Endothelial cell of umbilical vein (primary cell): Measurements from ENCODE around the gene LRRC74B. TPM values are rescaled to one million over a fixed set of nuclear protein-coding genes. Genes with fewer than 3 reads are reported as not detected.

ENCODE experiments used
- BruUV-seq: library from RNA; stranded (reverse); fragments of 400-500 nt; replicated peaks from 2 replicates; lab custom pipeline; 2021; lab: Mats Ljungman, UMichigan
- CTCF ChIA-PET: fragments of 300-600, 350-600 bp; sonication (Branson Sonifier 250); formaldehyde crosslinking; loops from one replicate; lab custom pipeline; 2021; ENCODE audit warnings: antibody characterized with exemption, inconsistent platforms; lab: Charles Lee
- POLR2A ChIA-PET: fragments of 300-600, 350-600 bp; sonication (Branson Sonifier 250); formaldehyde crosslinking; loops from one replicate; lab custom pipeline; 2021; ENCODE audit warnings: antibody characterized with exemption, inconsistent platforms; lab: Charles Lee
- DNase-seq: peaks from one replicate; pipeline ENCODE4 v3.0.0-alpha.2; 2011; ENCODE audit warnings: low read depth, low spot score
- FAIRE-seq: peaks from 2 replicates; lab custom pipeline; 2011; peaks lifted over from hg19 to GRCh38; lab: Jason Lieb, UNC
- H2AFZ ChIP-seq: 2 replicates; pipeline ENCODE4 v1.6.0; 2012; ENCODE audit warnings: low read depth, low read length, control low read depth, inconsistent platforms
- H3K27ac ChIP-seq: 2 replicates; pipeline ENCODE4 v1.5.1; 2011; ENCODE audit warnings: low read depth, mild to moderate bottlenecking, control low read depth, low read length, moderate library complexity; ENCODE audit not compliant: insufficient read depth
- H3K27me3 ChIP-seq, 2 experiments: 2 replicates each; pipeline versions ENCODE4 v1.6.0 to v1.6.1; 2011; ENCODE audit warnings: low read length in 2 of 2, mixed read lengths in 1 of 2; ENCODE audit not compliant: control insufficient read depth in 2 of 2, insufficient read depth in 2 of 2
- H3K36me3 ChIP-seq, 2 experiments: 2 replicates in 1 of 2; 3 replicates in 1 of 2; pipeline ENCODE4 v1.5.1; 2011; ENCODE audit warnings: low read length in 2 of 2, mild to moderate bottlenecking in 1 of 2, moderate library complexity in 1 of 2; ENCODE audit not compliant: control insufficient read depth in 2 of 2, insufficient read depth in 2 of 2; ENCODE audit errors: extremely low read depth in 1 of 2
- H3K4me1 ChIP-seq: 3 replicates; pipeline ENCODE4 v1.5.1; 2011; ENCODE audit warnings: mild to moderate bottlenecking, low read length; ENCODE audit not compliant: control insufficient read depth, insufficient read depth; ENCODE audit errors: extremely low read depth
- H3K4me2 ChIP-seq: 2 replicates; pipeline ENCODE4 v1.6.1; 2011; ENCODE audit warnings: low read length, control low read depth, mixed read lengths; ENCODE audit not compliant: insufficient read depth
- H3K4me3 ChIP-seq, 3 experiments: fragments of 200-600 bp in 1 of 3; sonication (generic), shearing (Covaris generic) in 1 of 3; replicated peaks in 1 of 3; 2 replicates each; pipeline ENCODE4 v1.5.1; 2011 to 2016; ENCODE audit warnings: control low read depth in 3 of 3, low read length in 3 of 3, mild to moderate bottlenecking in 2 of 3, inconsistent platforms in 1 of 3, low read depth in 1 of 3, moderate library complexity in 1 of 3; ENCODE audit not compliant: insufficient read depth in 1 of 3
- H3K79me2 ChIP-seq: 2 replicates; pipeline ENCODE4 v1.6.0; 2012; ENCODE audit warnings: low read length, inconsistent platforms; ENCODE audit not compliant: control insufficient read depth, insufficient read depth
- H3K9ac ChIP-seq: replicated peaks from 2 replicates; pipeline ENCODE3; 2011; ENCODE audit warnings: low read length, control low read depth; ENCODE audit not compliant: insufficient read depth; ENCODE audit errors: extremely low read depth
- H3K9me1 ChIP-seq: replicated peaks from 3 replicates; pipeline ENCODE4 v1.6.0; 2011; ENCODE audit warnings: mild to moderate bottlenecking, low read length; ENCODE audit not compliant: control insufficient read depth, insufficient read depth; ENCODE audit errors: extremely low read depth
- H3K9me3 ChIP-seq: replicated peaks from 2 replicates; pipeline ENCODE4 v1.5.1; 2012; ENCODE audit warnings: low read length, inconsistent platforms; ENCODE audit not compliant: control insufficient read depth, insufficient read depth
- H4K20me1 ChIP-seq: replicated peaks from 2 replicates; pipeline ENCODE3; 2011; ENCODE audit warnings: mild to moderate bottlenecking, low read length; ENCODE audit not compliant: control insufficient read depth, insufficient read depth; ENCODE audit errors: extremely low read depth
- EZH2 ChIP-seq: IDR thresholded peaks from 2 replicates; pipeline ENCODE4 v1.6.1; 2012; ENCODE audit warnings: borderline replicate concordance, low read depth, mild to moderate bottlenecking, moderate library complexity, low read length, inconsistent platforms; ENCODE audit not compliant: severe bottlenecking
- FOS ChIP-seq: IDR thresholded peaks from 2 replicates; pipeline ENCODE4 v1.6.1; 2011; ENCODE audit warnings: mild to moderate bottlenecking, low read length, moderate library complexity, borderline replicate concordance; ENCODE audit not compliant: insufficient read depth
- GATA2 ChIP-seq: IDR thresholded peaks from 2 replicates; pipeline ENCODE4 v1.7.0; 2011; ENCODE audit warnings: low read depth, mild to moderate bottlenecking, moderate library complexity, mixed read lengths, low read length; ENCODE audit not compliant: insufficient read length, insufficient read depth
- JUN ChIP-seq: IDR thresholded peaks from 2 replicates; pipeline ENCODE4 v1.6.1; 2011; ENCODE audit warnings: borderline replicate concordance, low read depth; ENCODE audit not compliant: insufficient read length, insufficient read depth
- MYC ChIP-seq: IDR thresholded peaks from one replicate; pipeline ENCODE4 v1.6.1; 2011; ENCODE audit warnings: mild to moderate bottlenecking, low read depth, low read length
- POLR2A ChIP-seq: IDR thresholded peaks from 2 replicates; pipeline ENCODE4 v1.6.1; 2012; ENCODE audit warnings: low read depth, mild to moderate bottlenecking, control low read depth, low read length
- POLR2AphosphoS5 ChIP-seq: IDR thresholded peaks from 2 replicates; pipeline ENCODE4 v1.6.1; 2012; ENCODE audit warnings: low read depth, mild to moderate bottlenecking, control low read depth, low read length, moderate library complexity; ENCODE audit not compliant: insufficient read depth
- dilution Hi-C: fragments of 300-500 bp; cut with MboI; formaldehyde crosslinking; loops from one replicate; pipeline ENCODE4 v1.15.0; 2019; ENCODE audit warnings: low sequenced_read_pairs; ENCODE audit not compliant: extremely low pct_ligation_motif_present
- intact Hi-C: fragments of 100-400 bp; cut with micrococcal nuclease; formaldehyde crosslinking; loops from one replicate; pipeline ENCODE4 v1.10.0; 2022
- polyA plus RNA-seq, 4 experiments: library from polyadenylated mRNA; depleted of rRNA in 3 of 4; stranded (reverse) in 3 of 4; unstranded in 1 of 4; fragments of >200 nt; gene quantifications; 2 replicates each; pipeline versions ENCODE4 v1.2.1 to v1.2.3, GENCODE V29; 2011 to 2012; ENCODE audit warnings: missing spikeins in 1 of 4
- total RNA-seq: library from RNA; stranded (reverse); gene quantifications from 2 replicates; pipeline ENCODE4 v1.2.3, GENCODE V29; 2021
- TF ChIP-seq, protein P1 (sequence below): IDR thresholded peaks from 2 replicates; pipeline ENCODE4 v1.6.1; 2011; ENCODE audit not compliant: insufficient read depth, insufficient read length
- TF ChIP-seq, protein P2 (sequence below), 2 donors: IDR thresholded peaks; 1 replicate in 1 of 2; 2 replicates in 1 of 2; pipeline ENCODE4 v1.5.1; 2011; ENCODE audit warnings: low read length in 2 of 2, mild to moderate bottlenecking in 2 of 2, moderate library complexity in 2 of 2, control low read depth in 1 of 2, inconsistent platforms in 1 of 2, low read depth in 1 of 2; ENCODE audit not compliant: insufficient read depth in 1 of 2; ENCODE audit errors: extremely low read depth in 1 of 2

Gene LRRC74B
- total and polyA plus RNA-seq, 2 donors (not counting 3 experiments of a cell fraction or from before 2014, with no cell fraction given): not detected

- CTCF ChIA-PET: no interaction called here
- dilution Hi-C loops (no loop called here), intact Hi-C loops (no loop called here)
- POLR2A ChIA-PET: no interaction called here
- Histone ChIP-seq H3K4me2 (no peak overlapping the region), H3K9me1 (no peaks in the 10 kb centered on the region), H3K4me3 (no peak overlapping the region), H3K9ac (no peak overlapping the region), H3K36me3 (no peaks in the 10 kb centered on the region), H4K20me1 (no peaks in the 10 kb centered on the region), H3K9me3 (no peaks in the 10 kb centered on the region), H3K27me3 (peaks cover 0 to 2% of the 10 kb centered on the region in 2 experiments), H2AFZ (no peak overlapping the region), H3K79me2 (no peaks in the 10 kb centered on the region), H3K4me1 (no peaks in the 10 kb centered on the region), H3K27ac (no peak overlapping the region)
- FAIRE-seq (no peak), DNase-seq (no peak)
- no TSS peak for BruUV-seq
- TF ChIP-seq JUN: no peak
- TF ChIP-seq POLR2AphosphoS5: no peak
- no peak for TF ChIP-seq EZH2
- TF ChIP-seq, protein P1, sequence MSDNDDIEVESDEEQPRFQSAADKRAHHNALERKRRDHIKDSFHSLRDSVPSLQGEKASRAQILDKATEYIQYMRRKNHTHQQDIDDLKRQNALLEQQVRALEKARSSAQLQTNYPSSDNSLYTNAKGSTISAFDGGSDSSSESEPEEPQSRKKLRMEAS: no peak
- TF ChIP-seq, protein P2, sequence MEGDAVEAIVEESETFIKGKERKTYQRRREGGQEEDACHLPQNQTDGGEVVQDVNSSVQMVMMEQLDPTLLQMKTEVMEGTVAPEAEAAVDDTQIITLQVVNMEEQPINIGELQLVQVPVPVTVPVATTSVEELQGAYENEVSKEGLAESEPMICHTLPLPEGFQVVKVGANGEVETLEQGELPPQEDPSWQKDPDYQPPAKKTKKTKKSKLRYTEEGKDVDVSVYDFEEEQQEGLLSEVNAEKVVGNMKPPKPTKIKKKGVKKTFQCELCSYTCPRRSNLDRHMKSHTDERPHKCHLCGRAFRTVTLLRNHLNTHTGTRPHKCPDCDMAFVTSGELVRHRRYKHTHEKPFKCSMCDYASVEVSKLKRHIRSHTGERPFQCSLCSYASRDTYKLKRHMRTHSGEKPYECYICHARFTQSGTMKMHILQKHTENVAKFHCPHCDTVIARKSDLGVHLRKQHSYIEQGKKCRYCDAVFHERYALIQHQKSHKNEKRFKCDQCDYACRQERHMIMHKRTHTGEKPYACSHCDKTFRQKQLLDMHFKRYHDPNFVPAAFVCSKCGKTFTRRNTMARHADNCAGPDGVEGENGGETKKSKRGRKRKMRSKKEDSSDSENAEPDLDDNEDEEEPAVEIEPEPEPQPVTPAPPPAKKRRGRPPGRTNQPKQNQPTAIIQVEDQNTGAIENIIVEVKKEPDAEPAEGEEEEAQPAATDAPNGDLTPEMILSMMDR (IDR thresholded peaks at IDR 0.05; ENCODE audit: extremely low read depth in 1 of 2, insufficient read depth in 1 of 2, low read depth in 1 of 2, low read length in 2 of 2): no peak
- no peak for TF ChIP-seq FOS
- no peak for TF ChIP-seq POLR2A
- TF ChIP-seq MYC: no peak
- no peak for TF ChIP-seq GATA2
Observed at GRCh38 chr22:21025763-21026755, 19.7 kb upstream of the LRRC74B start.
